Measurements from ENCODE around the gene FAM20B. TPM values are rescaled to one million over a fixed set of nuclear protein-coding genes. Genes with fewer than 3 reads are reported as not detected.

Gene FAM20B
- total and polyA plus RNA-seq, 2 of the 8 experiments (the other 6 are each of a cell fraction or from before 2014, with no cell fraction given): 8.3 to 36.6 TPM

DNA sequence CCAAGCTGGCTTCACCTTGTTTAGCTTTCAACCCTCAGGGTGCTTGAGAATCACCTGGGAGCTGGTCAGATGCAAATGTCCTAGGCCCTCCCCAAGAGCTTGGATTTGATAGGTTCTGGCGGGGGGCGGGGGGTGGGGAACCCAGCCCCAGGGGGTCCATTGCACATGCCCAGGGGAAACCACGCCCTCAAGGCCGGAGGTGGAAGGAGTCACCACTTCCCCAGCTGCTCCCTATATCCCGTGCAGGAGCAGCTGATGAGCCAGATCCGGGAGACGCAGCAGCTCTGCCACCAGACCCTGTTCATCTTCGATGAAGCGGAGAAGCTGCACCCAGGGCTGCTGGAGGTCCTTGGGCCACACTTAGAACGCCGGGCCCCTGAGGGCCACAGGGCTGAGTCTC lies 62.0 kb downstream of the FAM20B start (continued):
- TF ChIP-seq, protein P1, sequence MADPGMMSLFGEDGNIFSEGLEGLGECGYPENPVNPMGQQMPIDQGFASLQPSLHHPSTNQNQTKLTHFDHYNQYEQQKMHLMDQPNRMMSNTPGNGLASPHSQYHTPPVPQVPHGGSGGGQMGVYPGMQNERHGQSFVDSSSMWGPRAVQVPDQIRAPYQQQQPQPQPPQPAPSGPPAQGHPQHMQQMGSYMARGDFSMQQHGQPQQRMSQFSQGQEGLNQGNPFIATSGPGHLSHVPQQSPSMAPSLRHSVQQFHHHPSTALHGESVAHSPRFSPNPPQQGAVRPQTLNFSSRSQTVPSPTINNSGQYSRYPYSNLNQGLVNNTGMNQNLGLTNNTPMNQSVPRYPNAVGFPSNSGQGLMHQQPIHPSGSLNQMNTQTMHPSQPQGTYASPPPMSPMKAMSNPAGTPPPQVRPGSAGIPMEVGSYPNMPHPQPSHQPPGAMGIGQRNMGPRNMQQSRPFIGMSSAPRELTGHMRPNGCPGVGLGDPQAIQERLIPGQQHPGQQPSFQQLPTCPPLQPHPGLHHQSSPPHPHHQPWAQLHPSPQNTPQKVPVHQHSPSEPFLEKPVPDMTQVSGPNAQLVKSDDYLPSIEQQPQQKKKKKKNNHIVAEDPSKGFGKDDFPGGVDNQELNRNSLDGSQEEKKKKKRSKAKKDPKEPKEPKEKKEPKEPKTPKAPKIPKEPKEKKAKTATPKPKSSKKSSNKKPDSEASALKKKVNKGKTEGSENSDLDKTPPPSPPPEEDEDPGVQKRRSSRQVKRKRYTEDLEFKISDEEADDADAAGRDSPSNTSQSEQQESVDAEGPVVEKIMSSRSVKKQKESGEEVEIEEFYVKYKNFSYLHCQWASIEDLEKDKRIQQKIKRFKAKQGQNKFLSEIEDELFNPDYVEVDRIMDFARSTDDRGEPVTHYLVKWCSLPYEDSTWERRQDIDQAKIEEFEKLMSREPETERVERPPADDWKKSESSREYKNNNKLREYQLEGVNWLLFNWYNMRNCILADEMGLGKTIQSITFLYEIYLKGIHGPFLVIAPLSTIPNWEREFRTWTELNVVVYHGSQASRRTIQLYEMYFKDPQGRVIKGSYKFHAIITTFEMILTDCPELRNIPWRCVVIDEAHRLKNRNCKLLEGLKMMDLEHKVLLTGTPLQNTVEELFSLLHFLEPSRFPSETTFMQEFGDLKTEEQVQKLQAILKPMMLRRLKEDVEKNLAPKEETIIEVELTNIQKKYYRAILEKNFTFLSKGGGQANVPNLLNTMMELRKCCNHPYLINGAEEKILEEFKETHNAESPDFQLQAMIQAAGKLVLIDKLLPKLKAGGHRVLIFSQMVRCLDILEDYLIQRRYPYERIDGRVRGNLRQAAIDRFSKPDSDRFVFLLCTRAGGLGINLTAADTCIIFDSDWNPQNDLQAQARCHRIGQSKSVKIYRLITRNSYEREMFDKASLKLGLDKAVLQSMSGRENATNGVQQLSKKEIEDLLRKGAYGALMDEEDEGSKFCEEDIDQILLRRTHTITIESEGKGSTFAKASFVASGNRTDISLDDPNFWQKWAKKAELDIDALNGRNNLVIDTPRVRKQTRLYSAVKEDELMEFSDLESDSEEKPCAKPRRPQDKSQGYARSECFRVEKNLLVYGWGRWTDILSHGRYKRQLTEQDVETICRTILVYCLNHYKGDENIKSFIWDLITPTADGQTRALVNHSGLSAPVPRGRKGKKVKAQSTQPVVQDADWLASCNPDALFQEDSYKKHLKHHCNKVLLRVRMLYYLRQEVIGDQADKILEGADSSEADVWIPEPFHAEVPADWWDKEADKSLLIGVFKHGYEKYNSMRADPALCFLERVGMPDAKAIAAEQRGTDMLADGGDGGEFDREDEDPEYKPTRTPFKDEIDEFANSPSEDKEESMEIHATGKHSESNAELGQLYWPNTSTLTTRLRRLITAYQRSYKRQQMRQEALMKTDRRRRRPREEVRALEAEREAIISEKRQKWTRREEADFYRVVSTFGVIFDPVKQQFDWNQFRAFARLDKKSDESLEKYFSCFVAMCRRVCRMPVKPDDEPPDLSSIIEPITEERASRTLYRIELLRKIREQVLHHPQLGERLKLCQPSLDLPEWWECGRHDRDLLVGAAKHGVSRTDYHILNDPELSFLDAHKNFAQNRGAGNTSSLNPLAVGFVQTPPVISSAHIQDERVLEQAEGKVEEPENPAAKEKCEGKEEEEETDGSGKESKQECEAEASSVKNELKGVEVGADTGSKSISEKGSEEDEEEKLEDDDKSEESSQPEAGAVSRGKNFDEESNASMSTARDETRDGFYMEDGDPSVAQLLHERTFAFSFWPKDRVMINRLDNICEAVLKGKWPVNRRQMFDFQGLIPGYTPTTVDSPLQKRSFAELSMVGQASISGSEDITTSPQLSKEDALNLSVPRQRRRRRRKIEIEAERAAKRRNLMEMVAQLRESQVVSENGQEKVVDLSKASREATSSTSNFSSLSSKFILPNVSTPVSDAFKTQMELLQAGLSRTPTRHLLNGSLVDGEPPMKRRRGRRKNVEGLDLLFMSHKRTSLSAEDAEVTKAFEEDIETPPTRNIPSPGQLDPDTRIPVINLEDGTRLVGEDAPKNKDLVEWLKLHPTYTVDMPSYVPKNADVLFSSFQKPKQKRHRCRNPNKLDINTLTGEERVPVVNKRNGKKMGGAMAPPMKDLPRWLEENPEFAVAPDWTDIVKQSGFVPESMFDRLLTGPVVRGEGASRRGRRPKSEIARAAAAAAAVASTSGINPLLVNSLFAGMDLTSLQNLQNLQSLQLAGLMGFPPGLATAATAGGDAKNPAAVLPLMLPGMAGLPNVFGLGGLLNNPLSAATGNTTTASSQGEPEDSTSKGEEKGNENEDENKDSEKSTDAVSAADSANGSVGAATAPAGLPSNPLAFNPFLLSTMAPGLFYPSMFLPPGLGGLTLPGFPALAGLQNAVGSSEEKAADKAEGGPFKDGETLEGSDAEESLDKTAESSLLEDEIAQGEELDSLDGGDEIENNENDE (IDR thresholded peaks at IDR 0.05; ENCODE audit: insufficient replicate concordance, low read length): no peak
- TF ChIP-seq RBBP5 (IDR thresholded peaks at IDR 0.05; ENCODE audit: borderline replicate concordance, low read depth, low read length): peak; percentile 50; the same call in 1 of the 2 replicates
- no peak for TF ChIP-seq GABPA (IDR thresholded peaks at IDR 0.05; ENCODE audit: borderline replicate concordance, insufficient read depth, low read length)
- no peak for TF ChIP-seq TCF12 (IDR thresholded peaks at IDR 0.05; ENCODE audit: low read depth, low read length)
- no peak for TF ChIP-seq SIRT6 (IDR thresholded peaks at IDR 0.05; ENCODE audit: low read length)
- no peak for TF ChIP-seq TAF7 (optimal IDR thresholded peaks at IDR 0.05; ENCODE audit: borderline replicate concordance, low read depth, low read length)
- TF ChIP-seq, protein P2, sequence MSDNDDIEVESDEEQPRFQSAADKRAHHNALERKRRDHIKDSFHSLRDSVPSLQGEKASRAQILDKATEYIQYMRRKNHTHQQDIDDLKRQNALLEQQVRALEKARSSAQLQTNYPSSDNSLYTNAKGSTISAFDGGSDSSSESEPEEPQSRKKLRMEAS (IDR thresholded peaks at IDR 0.05): peak; percentile 71
- TF ChIP-seq, protein P3, sequence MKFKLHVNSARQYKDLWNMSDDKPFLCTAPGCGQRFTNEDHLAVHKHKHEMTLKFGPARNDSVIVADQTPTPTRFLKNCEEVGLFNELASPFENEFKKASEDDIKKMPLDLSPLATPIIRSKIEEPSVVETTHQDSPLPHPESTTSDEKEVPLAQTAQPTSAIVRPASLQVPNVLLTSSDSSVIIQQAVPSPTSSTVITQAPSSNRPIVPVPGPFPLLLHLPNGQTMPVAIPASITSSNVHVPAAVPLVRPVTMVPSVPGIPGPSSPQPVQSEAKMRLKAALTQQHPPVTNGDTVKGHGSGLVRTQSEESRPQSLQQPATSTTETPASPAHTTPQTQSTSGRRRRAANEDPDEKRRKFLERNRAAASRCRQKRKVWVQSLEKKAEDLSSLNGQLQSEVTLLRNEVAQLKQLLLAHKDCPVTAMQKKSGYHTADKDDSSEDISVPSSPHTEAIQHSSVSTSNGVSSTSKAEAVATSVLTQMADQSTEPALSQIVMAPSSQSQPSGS (IDR thresholded peaks at IDR 0.05; ENCODE audit: low read length): no peak
- TF ChIP-seq YY1 (IDR thresholded peaks at IDR 0.05; ENCODE audit: low read depth, low read length): no peak
- no peak for TF ChIP-seq HDAC6 (IDR thresholded peaks at IDR 0.05; ENCODE audit: low read depth, low read length)
